HG02610 (cell line): Measurements from ENCODE around the gene OPRL1.

Source experiments
- ATAC-seq: cut with Tn5 transposase; IDR thresholded peaks from one replicate; pipeline ENCODE4 v1.9.1; 2021; ENCODE audit warnings: mild to moderate bottlenecking, moderate library complexity; ENCODE audit not compliant: unreplicated experiment

Gene OPRL1

GRCh38 chr20:64101731-64102621 lies 22.1 kb downstream of the OPRL1 start:
- no peak for ATAC-seq

DNA sequence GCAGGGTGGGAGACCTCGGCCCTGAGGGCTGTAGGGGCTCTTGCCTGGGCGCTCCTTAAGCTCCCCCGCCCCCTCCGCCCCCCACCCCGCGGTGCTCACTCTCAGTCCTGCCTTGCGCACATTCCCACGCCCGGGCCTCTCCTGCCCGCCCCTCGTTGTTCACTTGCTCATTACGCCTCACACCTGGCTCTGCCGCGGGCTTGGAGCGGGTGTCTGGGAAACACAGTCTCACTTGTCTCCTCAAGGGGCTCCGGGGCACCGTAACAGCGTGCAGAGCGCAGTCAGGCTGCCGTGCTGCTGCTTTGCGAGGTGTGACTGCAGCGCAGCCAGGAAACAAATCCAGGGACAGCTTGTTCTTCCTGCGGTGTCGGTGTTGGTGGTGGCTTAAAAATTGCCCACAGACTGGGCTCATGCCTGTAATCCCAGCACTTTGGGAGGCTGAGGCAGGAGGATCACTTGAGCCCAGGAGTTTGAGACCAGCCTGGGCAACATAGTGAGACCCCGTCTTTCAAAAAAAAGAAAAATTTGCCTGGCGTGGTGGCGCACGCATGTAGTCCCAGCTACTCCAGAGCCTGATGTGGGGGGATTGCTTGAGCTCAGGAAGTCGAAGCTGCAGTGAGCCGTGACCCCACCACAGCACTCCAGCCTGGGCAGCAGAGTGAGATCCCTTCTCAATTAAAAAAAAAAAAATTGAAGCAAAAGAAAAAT lies 22.9 kb downstream of the OPRL1 start:
- no peak for ATAC-seq

GRCh38 chr20:64103871-64104666 lies 24.2 kb downstream of the OPRL1 start:
- ATAC-seq: no peak

GRCh38 chr20:64104667-64105451 lies 25.0 kb downstream of the OPRL1 start:
- ATAC-seq: no peak

- no peak for ATAC-seq
Measured at GRCh38 chr20:64105846-64106434, 26.1 kb downstream of the OPRL1 start.

DNA sequence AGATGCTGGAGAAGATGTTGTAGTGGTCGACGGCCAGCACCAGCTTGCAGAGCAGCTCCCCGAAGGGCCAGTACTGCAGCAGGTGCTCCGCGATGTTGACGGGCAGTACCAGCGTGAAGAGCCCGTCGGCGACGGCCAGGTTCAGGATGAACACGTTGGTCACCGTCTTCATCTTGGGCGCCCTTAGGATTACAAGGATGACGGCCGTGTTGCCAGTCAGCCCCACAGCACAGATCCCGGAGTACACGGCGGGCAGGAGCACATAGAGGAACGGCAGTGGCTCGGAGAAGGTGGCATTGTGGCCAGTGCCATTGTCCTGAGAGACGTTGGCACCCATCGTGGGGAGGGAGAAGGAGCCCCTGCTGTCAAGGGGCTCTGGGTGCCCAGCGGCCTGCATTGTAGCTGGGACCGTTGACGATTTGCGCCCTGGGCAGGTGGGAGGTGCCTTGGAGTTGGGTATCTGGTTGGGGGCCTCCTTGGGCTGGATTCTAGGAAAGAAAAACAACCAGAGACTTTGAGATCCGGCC lies 26.6 kb downstream of the OPRL1 start:
- ATAC-seq: no peak

DNA sequence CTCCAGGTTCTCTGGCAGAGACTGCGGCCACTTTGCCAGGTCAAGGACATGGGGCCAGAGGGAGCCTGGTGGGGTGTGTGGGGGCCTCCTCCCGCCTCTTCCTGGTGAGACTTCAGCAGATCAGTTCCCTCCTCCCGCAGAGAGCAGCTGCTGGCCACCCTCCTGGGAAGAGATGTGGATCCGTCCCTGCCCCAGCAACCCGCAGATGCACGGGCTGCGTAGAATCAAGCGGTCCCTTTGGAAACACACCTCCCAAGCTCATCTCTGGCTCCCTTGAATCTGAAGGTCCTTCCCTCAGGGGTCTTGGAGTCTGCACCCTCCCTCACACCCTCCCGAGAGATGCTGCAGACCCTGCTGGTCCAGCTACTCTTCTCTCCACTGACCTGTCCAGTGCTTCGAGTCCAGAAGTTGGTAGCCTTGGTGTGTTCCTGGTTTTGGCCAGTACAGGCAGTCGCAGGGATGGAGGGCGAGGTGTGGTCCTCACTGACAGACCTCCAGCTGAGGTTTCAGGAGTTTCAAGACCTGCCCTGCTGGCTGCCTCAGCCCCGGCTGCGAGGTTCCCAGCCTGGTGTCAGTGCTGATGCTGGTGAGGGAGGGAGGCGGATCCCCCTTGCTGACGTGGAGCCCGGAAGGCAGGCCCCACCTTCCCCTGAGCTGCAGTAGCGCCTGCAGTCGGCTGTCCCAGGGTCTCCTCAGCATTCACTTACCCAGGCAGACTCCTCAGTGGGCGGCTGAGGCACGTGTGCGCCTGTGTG lies 27.3 kb downstream of the OPRL1 start, which contains the start of gene NPBWR2:
TSS of gene NPBWR2 (minus strand) at position 585 of the 755 bp plus-strand sequence. CDS start 734 bp downstream, outside the sequence.
- no peak for ATAC-seq

DNA sequence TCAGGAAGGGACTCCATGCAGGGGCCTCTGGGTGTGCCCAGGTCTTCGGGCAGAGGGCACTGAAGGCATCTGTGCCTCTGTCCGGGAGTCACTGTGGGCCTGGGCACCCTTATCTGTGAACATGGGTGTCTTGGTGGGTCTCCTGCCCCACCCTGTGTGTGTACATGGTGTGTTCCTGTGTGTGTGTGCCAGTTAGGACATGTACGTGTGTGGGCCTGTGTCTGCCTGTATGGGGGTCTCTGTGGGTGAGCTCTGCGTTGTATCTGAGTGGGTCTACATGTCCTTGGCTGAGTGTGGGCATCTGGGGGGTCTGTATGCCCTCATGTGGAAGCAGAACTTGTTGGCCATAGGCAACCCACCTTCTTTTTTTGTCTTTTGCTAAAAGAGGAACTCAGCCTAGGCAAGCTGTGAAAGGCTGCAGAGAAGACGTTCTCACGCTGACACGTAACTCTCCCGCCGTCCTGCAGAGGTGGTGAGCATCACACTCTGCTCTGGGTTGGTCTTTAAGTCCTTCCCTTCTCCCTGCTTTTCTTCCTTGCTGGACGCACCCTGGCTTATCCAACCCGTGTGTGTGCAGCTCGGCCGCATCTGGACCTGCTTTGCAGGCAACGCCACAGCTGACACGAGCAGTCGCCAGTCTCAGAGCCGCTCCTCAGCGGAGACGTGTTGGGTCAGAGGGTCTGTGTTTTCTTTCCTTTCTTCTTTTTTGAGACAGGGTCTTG lies 28.0 kb downstream of the OPRL1 start:
- no peak for ATAC-seq

DNA sequence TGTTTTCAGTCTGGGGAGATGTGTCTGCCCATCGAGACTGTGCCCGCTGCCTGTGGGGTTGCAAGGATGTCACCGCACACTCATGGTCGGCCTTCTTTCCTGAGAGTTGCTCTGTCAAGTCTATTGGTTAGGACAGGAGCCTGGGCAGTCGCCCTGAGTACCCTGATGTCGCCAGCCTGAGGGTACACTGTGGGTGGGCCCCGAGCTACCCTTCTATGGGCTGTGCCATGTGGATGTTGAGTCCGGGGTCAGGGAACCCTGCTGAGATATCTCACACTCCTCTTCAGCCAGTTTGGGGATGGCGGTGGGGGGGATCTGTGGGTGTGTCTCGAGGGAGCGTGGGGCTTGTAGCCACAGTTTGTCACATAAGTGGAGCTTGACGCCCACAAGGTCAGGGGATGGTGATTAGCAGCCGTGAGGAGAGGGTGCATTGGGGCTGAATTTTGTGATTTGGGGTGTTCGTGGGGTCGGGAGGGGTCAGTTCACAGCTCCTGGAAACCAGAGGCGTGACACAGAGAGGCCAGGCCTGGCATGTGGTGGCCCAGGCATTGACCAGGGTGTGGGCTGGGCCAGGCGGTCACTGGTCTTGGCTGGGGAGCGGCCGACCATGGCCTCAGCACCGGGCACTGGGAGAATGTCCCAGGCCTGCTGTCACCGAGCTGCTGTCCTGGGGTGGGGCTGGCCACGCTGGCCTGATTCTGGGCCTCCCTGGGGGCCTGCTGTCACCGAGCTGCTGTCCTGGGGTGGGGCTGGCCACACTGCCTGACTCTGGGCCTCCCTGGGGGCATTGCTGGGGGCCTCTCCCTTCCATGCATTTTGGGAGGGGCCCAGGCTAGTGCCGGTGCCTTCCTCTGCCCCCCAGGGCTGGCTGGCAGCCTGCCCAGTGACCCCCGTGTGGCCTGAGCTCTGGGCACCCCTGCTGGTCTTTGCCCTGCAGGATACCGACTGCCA lies 29.1 kb downstream of the OPRL1 start:
- no peak for ATAC-seq

- ATAC-seq: no peak
Measured at GRCh38 chr20:64109831-64110391, 30.0 kb downstream of the OPRL1 start.

- no peak for ATAC-seq
Measured at GRCh38 chr20:64110411-64111068, 30.7 kb downstream of the OPRL1 start.

GRCh38 chr20:64111841-64112641 lies 32.2 kb downstream of the OPRL1 start:
- ATAC-seq: no peak

DNA sequence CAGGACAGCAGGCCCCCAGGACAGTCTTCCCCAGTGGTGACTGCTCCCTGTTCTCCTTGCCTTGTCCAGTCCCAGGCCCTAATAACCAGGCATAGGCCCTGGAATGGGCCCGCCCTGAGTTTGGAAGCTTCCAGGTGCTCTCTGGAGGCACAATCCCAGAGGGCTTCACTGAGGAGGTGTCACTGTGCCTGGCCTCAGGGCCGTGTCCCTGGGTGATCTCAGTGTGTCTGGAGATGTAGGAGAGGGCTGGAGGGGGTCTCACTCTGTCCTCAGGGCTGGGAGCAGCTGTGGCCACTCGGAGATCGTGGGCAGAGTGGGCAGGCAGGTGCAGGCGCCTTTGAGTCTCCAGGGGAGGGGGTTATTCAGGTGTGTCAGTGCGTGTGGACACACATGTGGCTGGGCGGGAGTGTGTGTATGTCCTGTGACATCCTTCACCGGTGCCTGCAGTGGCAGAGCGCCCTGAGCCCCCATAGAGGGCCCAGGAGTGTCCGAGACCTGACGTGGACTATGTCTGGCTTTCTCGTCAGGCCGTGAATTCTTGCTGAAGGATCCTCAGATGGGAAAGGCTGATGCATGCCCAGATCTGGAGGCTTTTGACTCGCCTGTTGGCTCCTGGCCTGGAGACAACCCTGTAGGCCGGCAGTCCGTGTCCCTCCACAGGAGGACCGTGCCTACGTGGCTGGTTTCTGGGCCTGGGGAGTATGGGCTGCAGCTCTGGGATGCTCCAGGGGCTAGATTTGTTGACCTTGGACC lies 33.0 kb downstream of the OPRL1 start:
- no peak for ATAC-seq

- ATAC-seq: no peak
Measured at GRCh38 chr20:64113444-64113775, 33.5 kb downstream of the OPRL1 start.

GRCh38 chr20:64113796-64114355 lies 34.0 kb downstream of the OPRL1 start:
- ATAC-seq: no peak
